GF-D8 (cell line): ENCODE measurements around the gene MNT.

Experiments used
- DNase-seq: peaks from one replicate; lab custom pipeline; 2025; lab: John Stamatoyannopoulos, UW

The MNT gene

GRCh38 chr17:2415081-2415480, 14.2 kb upstream of the MNT start:
- DNase-seq: no peak

DNA sequence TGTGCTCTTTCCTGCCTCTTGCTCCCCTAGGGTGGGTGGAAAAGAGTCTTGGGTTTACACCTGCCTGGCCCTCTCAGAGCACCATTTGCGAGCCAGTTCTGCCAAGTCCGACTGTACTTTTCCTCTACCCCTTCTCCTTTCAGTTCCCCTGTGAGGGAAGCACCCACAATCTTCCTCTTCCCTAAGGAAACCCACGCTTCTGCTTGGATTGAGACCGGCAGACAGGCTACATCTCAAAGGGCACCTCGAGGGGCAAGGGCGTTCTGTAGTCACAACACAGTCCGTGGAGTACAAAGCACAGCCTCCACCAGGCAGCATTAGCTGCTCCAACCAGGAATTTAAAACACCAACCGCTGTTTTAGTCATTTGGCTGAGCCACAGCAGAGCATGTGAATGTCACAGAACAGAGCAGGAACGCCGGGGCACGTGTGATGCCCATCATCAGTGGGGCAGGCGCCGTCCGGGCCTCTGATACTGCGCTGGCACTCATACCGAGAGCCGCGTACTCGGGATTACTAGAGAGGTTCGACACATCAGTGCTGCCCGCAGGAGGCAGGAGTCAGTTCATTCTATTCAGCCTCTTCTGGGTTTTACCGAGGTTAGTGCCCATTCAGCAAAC, 13.7 kb upstream of the MNT start:
- no peak for DNase-seq

DNA sequence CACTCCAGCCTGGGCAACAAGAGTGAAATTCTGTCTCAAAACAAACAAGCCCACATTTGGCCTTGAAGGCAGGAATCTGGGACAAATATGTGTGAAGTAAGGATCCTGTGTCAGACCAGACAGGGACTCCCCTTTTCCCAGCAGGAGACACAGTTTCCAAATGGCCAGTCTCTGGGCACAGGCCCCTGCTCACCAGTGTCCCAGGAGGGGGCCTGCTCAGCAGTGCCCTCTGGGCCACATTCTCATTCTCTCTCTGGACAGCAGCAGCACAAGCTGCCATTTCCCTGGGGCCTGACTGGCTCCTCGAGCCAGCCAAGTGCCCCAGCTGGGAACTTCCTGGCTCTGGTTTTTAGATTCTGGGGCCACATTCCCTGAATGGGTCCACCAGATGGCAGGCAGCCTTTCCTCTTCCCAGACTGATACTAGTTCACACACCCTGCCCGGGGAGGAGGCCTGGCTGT, 11.7 kb upstream of the MNT start:
- no peak for DNase-seq

- no peak for DNase-seq
These were observed 10.1 kb upstream of the MNT start for GRCh38 chr17:2410951-2411350.

- DNase-seq: no peak
These were observed 6.3 kb upstream of the MNT start for GRCh38 chr17:2406903-2407790.

DNA sequence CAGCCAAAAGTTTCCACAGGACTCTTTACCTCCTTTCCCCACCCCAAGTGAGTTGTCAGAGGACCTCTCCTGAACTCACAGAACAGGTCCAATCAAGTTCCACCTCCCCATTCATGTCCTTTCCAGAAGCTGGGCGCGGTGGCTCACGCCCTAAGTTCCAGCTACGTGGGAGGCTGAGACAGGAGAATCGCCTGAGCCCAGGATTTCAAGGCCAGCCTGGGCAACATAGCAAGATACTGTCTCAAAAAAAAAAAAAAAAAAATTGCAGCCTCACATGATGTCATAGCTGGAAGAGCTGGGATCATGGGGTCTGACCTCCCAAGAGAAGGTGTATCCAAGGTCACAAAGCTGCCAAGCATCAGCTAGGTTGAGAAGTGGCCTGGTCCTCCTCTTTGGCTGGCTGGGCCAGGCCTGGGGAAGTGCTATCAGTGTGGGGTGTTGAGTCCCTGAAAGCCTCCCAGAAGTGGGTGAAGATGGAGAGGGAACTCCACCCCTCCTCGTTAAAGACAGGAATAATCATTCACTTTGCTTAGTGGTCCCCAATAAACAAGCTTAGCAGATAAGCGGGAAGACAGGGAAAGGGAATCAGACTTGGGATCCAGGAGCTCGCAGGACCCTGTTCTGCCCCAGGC, 5.5 kb upstream of the MNT start:
- no peak for DNase-seq

DNA sequence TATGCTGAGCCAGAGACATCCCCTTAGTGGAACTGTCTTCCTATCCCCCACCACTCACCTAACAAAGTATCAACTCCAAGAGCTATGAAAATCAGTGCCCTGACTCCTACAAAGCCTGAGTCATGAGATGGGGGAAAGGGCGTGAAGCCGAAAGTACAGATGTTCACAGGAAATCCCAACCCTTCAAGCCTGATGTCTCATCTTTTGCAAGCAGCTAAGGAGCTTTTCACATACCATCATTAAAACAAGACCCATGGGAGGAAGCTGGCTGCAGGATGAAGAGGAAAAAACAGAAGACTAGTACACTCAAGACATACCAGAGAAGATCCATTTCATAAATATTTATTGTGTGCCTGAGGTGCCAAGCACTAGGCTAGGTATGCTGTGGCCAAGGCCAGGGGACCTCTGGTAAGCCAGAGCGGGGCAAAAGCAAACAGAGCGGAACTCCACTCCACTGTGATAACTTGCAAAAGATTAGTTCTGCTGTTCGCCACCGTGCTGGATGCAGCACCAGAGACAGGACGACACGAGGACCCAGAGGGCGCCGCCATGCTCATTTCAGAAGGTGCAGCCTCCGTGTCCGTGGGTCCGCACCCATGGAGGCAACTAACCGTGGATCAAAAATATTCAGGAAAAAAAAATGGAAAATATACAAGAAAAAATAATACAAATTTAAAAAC, 4.5 kb upstream of the MNT start:
- DNase-seq: no peak

DNA sequence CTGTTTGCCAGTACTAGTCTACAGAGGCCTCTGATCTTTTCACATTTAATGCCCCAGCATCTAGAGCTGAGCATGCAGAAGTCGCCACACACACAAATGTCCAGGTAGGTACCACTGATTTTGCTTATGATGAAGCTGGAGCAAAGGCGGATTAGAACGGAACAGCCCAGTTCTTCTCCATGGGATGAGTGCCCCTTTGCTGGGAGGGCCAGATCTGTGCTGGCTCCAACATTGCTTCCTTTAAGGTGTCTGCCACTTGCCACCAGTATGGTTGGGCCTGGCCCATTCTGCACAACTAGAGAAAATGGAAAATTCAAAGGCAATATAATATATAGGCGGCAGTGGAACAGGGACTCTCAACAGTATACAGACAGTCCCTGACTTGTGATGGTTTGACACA, 2.2 kb upstream of the MNT start:
- DNase-seq: no peak

DNA sequence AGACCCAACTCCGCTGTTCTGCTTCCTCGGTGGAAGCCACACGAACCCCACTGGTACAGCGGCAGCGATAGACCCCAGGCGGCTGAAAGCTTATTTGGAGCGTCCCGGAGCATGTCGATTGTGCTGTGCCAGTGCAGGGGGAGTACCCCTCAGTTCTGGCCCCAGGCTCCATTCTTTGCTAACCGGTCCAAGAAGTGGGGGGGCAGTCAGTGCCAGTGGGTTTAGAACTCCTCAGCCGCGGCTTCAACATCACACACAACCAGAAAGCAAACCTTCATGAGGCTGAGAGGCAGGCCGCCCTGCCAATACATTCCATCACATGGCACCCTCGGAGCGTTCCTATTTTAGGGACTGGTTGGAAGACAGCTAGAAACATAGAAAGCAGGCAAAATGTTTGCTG, 1.7 kb upstream of the MNT start:
- no peak for DNase-seq

DNA sequence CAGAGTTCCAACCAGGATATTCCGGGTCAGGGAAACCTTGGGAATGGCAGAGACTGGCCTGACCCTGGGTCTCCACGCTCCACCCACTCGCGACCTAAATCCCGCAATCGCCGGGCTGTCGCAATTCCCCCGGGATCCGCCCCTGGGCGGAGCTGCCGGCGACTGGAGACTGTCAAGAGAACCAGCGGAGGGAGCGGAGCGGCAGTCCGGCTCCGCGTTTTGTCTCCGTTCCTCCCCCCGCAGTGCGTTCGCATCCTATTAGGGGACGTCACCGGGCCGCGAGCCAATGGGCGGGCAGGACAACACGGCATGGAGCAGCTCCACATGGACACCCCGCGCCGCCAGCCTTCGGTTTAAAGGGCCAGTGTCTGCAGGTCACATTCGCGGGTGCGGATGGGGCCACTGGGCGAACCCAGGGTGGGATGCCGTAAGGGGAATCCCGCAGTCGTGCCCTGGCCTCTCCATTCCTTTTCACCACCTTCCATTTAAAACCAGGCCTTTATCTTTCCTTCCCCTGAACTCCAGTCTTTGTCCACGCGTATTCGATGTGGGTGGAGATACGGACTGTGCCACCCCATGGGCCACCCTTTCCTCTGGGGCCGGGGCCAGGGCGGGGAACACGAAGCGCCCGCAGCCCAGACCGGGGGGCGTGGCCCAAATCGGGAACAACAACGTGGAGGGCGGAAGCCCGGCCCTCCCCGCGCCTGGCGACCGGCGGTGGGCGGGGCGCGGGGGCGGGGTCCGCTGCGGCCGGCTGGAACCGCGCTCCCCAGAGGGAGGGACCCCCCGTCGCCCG, 764 bp upstream of the MNT start:
- peak; percentile 86 for DNase-seq

- peak; percentile 8 for DNase-seq
These were observed 390 bp downstream of the MNT start for GRCh38 chr17:2400474-2400866.

DNA sequence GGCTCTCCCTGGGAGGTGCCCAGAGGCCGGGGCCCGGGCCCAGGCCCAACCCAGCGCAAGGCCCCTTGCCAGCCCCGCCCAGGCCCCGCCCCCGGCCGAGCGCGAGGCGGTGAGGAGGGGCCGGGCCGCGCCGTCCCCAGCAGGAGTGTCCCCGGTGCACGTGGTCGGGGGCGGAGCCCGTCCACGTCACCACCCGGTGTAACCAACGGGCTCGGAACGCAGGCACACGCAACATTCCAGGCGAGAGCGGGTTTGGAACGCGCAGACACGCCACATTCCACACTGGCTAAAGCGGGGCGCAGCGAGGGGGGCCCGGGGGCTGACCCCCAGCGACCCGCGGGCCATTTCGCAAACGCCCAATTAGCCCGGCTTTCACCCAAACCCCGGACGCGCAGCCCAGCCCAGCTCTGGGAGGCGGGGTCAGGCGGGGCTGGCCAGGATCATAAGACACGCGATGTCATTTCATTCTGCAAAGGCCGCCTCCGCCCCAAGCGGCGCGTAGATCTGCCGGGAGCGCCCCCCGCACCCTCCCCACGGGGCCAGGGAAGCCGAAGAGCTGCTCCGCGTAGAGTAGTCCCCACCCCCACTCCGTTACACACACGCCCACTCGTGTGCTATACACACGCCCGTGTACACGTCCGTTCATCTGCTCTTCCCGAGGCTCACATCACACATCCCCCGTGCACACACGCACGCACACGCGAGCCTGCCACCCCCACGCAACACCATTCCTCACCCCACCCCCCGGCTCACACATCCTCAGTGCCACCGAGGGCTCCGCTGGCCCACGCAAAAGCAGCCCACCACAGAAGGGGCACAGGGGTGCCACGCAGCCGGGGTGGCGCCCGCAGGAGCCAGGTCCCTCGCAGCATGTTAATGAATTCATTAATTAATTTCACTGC, 1.0 kb downstream of the MNT start:
- DNase-seq: peak; percentile 64

DNA sequence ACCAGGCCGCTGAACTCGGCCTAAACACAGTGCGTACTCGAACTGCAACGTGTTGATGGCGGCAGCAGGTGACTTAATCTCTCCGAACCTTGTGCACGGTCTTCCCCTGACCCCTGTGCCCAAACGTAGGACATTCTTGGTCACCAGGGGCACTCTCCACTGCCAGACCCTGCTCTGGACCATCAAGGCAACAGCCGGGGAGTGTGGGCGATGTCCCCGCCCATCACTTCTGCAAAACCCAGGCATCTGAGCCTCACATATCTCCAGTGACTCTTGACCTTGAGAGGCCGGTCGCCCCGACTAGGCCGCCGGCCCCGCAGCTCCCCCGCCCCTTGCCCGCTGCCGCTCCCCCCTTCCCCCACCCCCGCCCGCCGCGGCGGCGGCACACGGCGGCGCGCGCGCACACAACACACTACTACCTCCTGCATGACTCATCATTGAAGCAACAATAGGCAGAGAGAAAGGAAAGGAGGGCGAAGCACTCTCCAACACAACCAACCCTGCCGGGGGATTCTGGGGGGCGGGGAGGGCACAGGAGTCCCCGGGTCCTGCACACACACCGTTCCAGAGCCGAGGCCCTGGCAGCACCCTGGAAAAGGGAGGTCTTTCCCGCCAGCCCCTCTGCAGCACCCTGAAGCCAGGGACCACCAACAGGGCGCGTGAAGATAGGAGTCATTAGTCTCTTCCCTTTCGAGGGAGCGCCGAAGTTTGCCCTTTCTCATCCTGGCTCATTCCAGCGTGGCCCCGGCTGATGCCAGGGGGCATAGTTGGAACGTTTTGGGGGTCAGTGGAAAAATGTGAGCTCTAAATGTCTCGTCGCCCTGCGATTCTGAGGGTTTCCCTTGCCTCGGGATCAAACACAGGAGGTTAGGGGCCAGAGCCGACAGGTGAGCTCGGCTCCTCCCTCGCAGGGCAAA, 1.9 kb downstream of the MNT start:
- peak; percentile 1 for DNase-seq

- no peak for DNase-seq
These were observed 2.7 kb downstream of the MNT start for GRCh38 chr17:2398182-2398581.

DNA sequence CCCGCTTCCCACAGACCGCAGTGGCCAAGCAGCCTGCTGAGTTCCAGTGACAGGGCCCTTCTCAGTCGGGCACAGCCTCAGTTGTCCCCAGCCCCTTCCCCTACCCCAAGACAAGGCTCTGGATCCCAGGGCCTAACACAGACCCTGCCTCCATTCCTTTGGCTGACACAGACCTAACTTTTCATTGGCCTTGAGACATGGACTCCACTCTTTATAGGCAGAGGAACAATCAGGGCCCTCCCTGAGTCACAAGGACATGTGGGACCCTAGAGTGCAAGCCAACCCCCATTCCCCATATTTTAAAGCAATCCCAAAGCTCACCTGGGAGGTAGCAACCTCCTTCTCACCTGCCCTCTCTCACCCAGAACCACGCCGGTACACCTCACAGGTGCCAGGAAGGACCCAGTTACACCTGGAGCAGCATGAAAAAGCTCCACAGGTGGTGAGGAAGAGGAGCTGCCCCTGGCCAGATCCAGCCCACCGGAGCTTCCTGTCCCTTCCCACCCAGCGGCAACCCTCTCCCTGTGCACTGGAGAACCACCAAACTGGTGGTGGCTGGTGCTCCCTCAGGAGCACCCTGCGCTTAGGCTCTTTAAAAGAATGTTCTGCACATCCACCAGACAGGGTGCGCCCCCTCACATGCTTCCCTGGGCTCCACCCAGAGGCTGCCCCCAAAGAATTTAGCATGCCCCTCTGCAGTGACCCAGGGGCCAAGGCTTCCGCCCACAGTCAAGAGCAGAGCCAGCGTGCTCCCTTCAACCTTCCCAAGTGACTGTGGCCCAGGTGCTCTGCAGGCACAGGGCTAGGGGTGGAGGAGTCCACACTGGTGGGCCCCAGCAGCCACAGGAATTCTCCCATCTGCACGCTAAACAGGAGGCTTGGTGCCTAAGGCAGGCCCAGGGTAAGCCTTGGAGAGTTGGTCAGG, 3.4 kb downstream of the MNT start:
- DNase-seq: no peak

DNA sequence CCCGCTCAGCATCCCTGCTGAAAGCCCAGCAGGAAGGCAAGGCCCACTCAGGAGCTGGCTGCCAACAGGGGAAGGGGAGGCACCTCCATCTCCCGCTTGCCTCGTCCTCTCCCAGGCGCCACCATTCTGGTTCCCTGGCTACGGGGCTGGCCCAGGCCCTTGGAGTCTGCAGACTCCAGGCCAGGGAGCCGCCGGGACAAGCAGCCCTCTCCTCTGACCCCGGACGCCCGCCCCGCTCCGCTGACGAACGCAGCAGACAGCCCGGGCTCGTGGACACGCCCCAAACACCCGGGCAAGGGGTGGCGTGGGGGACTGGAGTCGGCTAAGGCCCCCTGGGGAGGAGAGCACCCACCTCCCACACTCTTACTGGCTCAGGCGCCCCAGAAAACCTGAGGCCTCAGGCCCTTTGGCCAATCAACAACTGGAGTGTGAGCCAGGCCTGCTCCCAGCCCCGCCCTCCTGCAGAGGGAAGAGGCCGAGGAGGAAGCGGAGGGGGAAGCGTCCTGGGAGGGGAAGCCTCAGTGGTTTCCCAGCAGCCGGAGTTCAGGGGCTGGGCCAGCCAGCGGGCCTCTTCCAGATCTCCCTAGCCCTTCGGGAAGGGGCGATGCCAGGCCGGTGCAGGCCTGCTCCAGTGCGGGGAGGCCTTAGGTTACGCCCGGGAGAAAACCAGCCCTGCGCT, 4.2 kb downstream of the MNT start:
- DNase-seq: peak; percentile 77

DNA sequence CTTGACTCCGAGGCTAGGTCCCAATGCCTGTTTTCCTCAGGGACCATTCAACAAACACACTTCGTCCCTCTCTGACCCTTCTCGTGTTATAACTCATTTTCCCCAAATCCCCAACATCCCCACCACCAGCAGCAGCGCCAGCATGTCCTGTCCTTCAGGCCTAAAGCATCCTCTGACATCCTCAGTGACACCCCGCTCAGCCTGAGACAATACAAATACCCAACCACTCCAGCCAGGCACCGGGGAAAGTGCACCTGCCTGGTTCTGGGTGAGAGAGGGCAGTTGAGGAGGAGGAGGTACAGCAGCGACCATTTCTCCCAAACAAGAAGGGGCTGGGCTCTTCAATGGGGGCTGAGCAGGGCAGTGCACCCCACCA, 4.7 kb downstream of the MNT start:
- no peak for DNase-seq
